ENCODE data around the gene FAN1. TPM values are rescaled to one million over a fixed set of nuclear protein-coding genes. Genes with fewer than 3 reads are reported as not detected.
A peak's percentile ranks its signal among the peaks of the same experiment; 100 is the strongest.

The FAN1 gene
- total RNA-seq, 1 donor from 2014 or later = 12.1 TPM

GRCh38 chr15:30895461-30896210 is 8.1 kb upstream of the FAN1 start:
- Histone ChIP-seq H3K4me1 (no peaks in the 10 kb centered on the region), H3K27ac (no peak overlapping the region), H3K4me3 (no peak overlapping the region), H3K27me3 (no peaks in the 10 kb centered on the region), H3K9me3 (no peaks in the 10 kb centered on the region), H3K36me3 (no peaks in the 10 kb centered on the region)
- no peak for TF ChIP-seq CTCF (IDR thresholded peaks at IDR 0.05)
- intact Hi-C loops (cut with DNase I) = no loop called here
- DNase-seq (ENCODE audit: low spot score in 2 of 2) = no peak

GRCh38 chr15:30896211-30896606 is 7.5 kb upstream of the FAN1 start:
- intact Hi-C loops (cut with DNase I) = no loop called here
- no peaks in the 10 kb centered on the region for H3K4me1 ChIP-seq
- H3K9me3 ChIP-seq = no peaks in the 10 kb centered on the region
- H3K27ac ChIP-seq = no peak overlapping the region
- no peak for TF ChIP-seq CTCF (IDR thresholded peaks at IDR 0.05)
- H3K27me3 ChIP-seq = no peaks in the 10 kb centered on the region
- H3K4me3 ChIP-seq = no peak overlapping the region
- no peak for DNase-seq (ENCODE audit: low spot score in 2 of 2)
- H3K36me3 ChIP-seq = no peaks in the 10 kb centered on the region

GRCh38 chr15:30901889-30902288 is 1.8 kb upstream of the FAN1 start:
- Histone ChIP-seq H3K27ac (no peak overlapping the region), H3K4me3 (no peak overlapping the region), H3K36me3 (no peaks in the 10 kb centered on the region), H3K9me3 (no peaks in the 10 kb centered on the region), H3K4me1 (peaks cover 0 to 8% of the 10 kb centered on the region in 2 donors), H3K27me3 (no peaks in the 10 kb centered on the region)
- DNase-seq (ENCODE audit: low spot score in 2 of 2) = no peak
- intact Hi-C loops (cut with DNase I) = loop anchor here (5.0 to 10.0 kb wide), 3 partner anchors 90 to 963 kb away; partner anchors contain the start of genes KLF13 and MTMR10
- TF ChIP-seq CTCF (IDR thresholded peaks at IDR 0.05) = no peak

GRCh38 chr15:30904812-30905211 is 1.1 kb downstream of the FAN1 start:
- Histone ChIP-seq H3K4me3 (peak overlapping the region; percentile 90 to 99), H3K9me3 (no peaks in the 10 kb centered on the region), H3K4me1 (peaks cover 0 to 8% of the 10 kb centered on the region in 2 donors), H3K27me3 (no peaks in the 10 kb centered on the region), H3K27ac (no peak overlapping the region), H3K36me3 (peaks cover 0 to 7% of the 10 kb centered on the region in 2 donors)
- no peak for TF ChIP-seq CTCF (IDR thresholded peaks at IDR 0.05)
- DNase-seq (ENCODE audit: low spot score in 2 of 2) = no peak
- intact Hi-C loops (cut with DNase I) = loop anchor here (5.0 to 10.0 kb wide), 3 partner anchors 87 to 960 kb away; partner anchors contain the start of genes KLF13 and MTMR10

GRCh38 chr15:30905821-30906220 is 2.1 kb downstream of the FAN1 start:
- no peak for TF ChIP-seq CTCF (IDR thresholded peaks at IDR 0.05)
- H3K36me3 ChIP-seq = peaks cover 0 to 7% of the 10 kb centered on the region in 2 donors
- no peaks in the 10 kb centered on the region for H3K27me3 ChIP-seq
- intact Hi-C loops (cut with DNase I) = loop anchor here (10.0 kb wide), 2 partner anchors 419 to 959 kb away; partner anchors contain the start of gene KLF13
- H3K27ac ChIP-seq = no peak overlapping the region
- no peaks in the 10 kb centered on the region for H3K9me3 ChIP-seq
- no peak overlapping the region for H3K4me3 ChIP-seq
- DNase-seq (ENCODE audit: low spot score in 2 of 2) = no peak
- H3K4me1 ChIP-seq = peaks cover 0 to 8% of the 10 kb centered on the region in 2 donors
